BJ (cell line): ENCODE results near the gene THBS4. TPM values are rescaled to one million over a fixed set of nuclear protein-coding genes. Genes with fewer than 3 reads are reported as not detected.
"Not testable (repeated sequence)": the region's sequence is repeated elsewhere in the genome, so short reads cannot be mapped to it uniquely, and the experiment has no call there.

Experiments used
- CTCF ChIA-PET: fragments of 350-600 bp; formaldehyde crosslinking; extraction: SDS; loops from one replicate; lab custom pipeline; 2021; ENCODE audit warnings: antibody characterized with exemption, inconsistent platforms; lab: Yijun Ruan, JAX
- POLR2A ChIA-PET: fragments of 300-600 bp; sonication (Branson Sonifier 250); formaldehyde crosslinking; extraction: SDS; loops from one replicate; lab custom pipeline; 2021; ENCODE audit warnings: antibody characterized with exemption; lab: Charles Lee
- DNase-seq: peaks from one replicate; pipeline ENCODE4 v3.0.0-alpha.2; 2011; ENCODE audit warnings: low read depth
- H3K27me3 ChIP-seq: 2 replicates; pipeline ENCODE4 v1.6.0; 2011; ENCODE audit warnings: low read length; ENCODE audit not compliant: control insufficient read depth, insufficient read depth
- H3K36me3 ChIP-seq: 2 replicates; pipeline ENCODE4 v1.5.1; 2011; ENCODE audit warnings: low read length; ENCODE audit not compliant: control insufficient read depth, insufficient read depth
- H3K4me3 ChIP-seq: 2 replicates; pipeline ENCODE4 v1.5.1; 2011; ENCODE audit warnings: low read depth, mild to moderate bottlenecking, control low read depth, low read length
- polyA plus RNA-seq: library from polyadenylated mRNA; depleted of rRNA; stranded (reverse); fragments of >200 nt; gene quantifications from 2 replicates; pipeline ENCODE4 v1.2.3, GENCODE V29; 2011
- TF ChIP-seq, protein P1 (sequence below): IDR thresholded peaks from 2 replicates; pipeline ENCODE4 v1.5.1; 2011; ENCODE audit warnings: low read depth, mild to moderate bottlenecking, control low read depth, inconsistent platforms, low read length, moderate library complexity; ENCODE audit not compliant: insufficient read depth

Gene THBS4
- polyA plus RNA-seq, 1 experiment, result 0.54 TPM

DNA sequence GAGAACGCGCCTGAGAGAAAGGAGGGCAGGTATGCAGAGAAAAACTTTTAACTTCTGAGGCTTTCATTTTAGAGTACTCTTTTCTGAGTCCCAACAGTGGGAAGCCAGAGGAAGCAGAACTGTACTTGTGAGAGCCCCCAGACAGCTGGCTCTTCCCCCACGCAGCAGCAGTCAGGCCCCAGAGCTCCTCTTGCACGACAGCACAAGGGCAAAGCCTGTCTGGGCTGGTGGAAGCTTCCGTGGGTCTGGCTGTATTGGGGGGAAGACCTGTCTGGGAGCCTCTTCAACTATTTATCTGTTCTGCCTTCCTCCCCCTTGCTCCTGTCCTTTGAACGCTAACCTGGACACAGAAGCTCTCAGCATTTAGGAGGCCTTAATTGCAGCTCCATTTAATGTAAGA is 68.2 kb downstream of the THBS4 start:
- peaks cover 1% of the 10 kb centered on the region for H3K27me3 ChIP-seq
- no peak overlapping the region for H3K4me3 ChIP-seq
- CTCF ChIA-PET, result interaction anchor here (0.9 to 1.6 kb wide), 3 partner anchors 8 to 204 kb away, joined by 3 read pairs; no protein-coding TSS in a partner anchor
- no peak for DNase-seq
- TF ChIP-seq, protein P1, sequence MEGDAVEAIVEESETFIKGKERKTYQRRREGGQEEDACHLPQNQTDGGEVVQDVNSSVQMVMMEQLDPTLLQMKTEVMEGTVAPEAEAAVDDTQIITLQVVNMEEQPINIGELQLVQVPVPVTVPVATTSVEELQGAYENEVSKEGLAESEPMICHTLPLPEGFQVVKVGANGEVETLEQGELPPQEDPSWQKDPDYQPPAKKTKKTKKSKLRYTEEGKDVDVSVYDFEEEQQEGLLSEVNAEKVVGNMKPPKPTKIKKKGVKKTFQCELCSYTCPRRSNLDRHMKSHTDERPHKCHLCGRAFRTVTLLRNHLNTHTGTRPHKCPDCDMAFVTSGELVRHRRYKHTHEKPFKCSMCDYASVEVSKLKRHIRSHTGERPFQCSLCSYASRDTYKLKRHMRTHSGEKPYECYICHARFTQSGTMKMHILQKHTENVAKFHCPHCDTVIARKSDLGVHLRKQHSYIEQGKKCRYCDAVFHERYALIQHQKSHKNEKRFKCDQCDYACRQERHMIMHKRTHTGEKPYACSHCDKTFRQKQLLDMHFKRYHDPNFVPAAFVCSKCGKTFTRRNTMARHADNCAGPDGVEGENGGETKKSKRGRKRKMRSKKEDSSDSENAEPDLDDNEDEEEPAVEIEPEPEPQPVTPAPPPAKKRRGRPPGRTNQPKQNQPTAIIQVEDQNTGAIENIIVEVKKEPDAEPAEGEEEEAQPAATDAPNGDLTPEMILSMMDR, result no peak
- H3K36me3 ChIP-seq, result no peaks in the 10 kb centered on the region
- POLR2A ChIA-PET, result no interaction called here

DNA sequence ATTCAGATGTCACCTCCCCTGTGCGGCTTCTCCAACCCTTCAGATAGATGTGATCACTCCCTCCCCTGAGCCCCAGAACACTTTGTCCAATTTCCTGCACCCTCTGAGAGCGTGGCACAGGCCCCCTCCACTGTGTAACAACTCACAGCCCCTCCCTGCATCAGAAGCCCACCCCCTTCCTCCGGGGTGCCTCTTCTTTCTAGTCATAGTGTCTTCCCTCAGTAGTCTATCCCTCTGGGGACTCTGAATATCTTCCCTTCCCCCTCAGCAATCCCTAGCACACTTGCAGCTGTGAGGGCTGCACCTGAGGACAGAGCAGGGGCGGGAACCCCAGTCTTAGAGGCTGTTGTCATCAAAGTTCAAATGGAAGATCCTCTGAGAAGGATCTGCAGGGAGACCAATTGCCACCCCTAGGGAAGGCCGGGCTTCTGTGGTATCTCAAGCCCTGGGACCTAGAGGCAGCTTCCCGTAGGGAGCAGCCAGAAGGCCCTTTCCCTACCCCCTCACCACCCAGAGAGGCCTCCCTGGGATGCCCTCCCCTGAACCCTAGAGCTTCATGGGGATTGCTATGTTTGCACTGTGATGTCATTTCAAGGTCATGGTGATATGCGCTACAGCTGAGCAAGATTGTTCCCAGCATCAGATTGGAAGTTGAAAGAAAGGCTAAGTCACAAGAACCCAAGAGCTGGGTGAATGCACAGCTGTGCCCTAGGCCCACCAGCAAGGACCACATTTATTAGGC is 70.7 kb downstream of the THBS4 start:
- ChIA-PET CTCF (interaction anchor here (1.0 kb wide), 1 partner anchor 22 kb away, joined by 3 read pairs; no protein-coding TSS in a partner anchor), POLR2A (no interaction called here)
- no peak for DNase-seq
- Histone ChIP-seq H3K27me3 (peaks cover 1% of the 10 kb centered on the region), H3K4me3 (no peak overlapping the region), H3K36me3 (no peaks in the 10 kb centered on the region)
- TF ChIP-seq, protein P1, result no peak

DNA sequence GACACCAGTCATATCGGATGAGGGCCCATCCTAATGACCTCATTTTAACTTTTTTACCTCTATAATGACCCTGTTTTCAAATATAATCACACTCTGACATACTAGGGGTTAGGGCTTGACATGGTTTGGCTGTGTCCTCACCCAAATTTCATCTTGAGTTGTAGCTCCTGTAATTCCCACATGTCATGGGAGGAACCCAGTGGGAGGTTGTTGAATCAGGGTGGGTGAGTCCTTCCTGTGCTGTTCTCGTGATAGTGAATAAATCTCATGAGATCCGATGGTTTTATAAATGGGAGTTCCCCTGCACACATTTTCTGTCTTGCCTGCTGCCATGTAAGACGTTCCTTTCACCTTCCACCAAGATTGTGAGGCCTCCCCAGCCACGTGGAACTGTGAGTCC is 71.8 kb downstream of the THBS4 start:
- Histone ChIP-seq H3K27me3 (peaks cover 1% of the 10 kb centered on the region), H3K36me3 (no peaks in the 10 kb centered on the region), H3K4me3 (no peak overlapping the region)
- DNase-seq, result no peak
- TF ChIP-seq, protein P1, result no peak
- POLR2A ChIA-PET, result no interaction called here
- CTCF ChIA-PET, result no interaction called here

DNA sequence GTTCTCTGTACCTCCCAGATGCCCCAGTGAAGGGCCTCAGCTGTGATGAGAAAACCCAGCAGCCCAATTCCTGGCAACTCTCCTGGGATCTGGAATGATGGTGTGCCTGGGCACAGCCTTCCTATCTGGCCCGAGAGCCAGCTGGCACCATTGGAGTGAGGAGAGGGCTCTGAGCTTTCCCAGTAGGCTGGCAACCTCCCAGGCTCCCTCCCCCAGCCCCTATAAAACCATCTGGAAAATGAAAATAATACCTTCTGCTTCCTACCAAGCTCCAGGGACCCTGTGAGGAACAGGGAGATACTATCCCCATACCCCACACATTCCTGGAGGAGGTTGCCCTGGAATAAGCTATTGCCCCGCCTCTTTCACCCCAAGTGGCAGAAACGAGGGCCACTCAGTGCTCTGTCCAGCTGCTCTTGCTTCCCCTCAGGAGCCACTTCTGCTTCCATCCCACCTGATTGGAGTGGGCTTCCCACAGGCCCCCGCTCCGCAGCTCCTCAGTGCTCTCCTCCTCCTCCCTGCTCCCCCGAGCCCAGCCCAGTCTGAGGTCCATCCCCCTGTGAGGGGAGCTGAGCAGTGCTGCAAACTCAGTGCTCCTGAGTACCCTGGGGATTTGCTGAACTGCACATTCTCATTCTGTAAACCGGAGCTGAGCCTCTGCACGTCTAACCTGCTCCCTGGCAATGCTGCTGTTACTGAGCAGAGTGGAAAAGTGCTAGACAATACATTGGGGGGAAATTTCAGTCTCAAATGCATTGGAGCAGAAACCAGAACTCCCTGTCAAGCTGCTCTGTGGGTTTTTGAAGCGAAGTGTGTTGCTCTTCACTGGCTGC is 74.7 kb downstream of the THBS4 start:
- Histone ChIP-seq H3K27me3 (peaks cover 1% of the 10 kb centered on the region; the same call in 1 of the 2 replicates), H3K4me3 (no peak overlapping the region), H3K36me3 (no peaks in the 10 kb centered on the region)
- no peak for DNase-seq
- ChIA-PET CTCF (interaction anchor here (0.7 to 1.5 kb wide), 3 partner anchors 13 to 149 kb away, joined by 3 read pairs; no protein-coding TSS in a partner anchor), POLR2A (interaction anchor here (0.6 kb wide), 1 partner anchor 146 kb away, joined by 17 read pairs; no protein-coding TSS in a partner anchor)
- TF ChIP-seq, protein P1, result no peak

DNA sequence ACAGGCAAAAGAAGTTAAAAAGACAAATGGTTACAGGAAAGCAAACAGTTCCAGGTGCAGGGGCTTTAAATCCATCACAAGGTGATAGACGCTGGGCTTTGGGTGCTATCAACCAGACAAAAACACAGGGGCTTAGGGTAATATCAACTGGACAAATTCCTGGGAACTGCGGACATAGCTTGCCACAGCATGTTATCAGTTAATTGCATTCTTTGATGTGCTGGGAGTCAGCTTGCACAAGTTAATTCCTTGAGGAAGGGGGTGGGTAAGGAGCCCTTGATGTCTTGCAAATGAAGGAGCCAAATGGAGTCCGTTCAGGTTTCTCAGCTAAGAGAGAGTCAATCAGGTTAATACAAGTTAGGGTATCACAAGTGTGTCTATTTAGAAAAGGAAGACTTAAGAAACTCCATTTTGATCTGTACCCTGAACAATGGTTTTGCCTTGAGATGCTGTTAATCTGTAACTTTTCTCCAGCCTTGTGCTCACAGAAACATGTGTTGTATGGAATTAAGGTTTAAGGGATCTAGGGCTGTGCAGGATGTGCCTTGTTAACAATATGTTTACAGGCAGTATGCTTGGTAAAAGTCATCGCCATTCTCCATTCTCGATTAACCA is 76.3 kb downstream of the THBS4 start:
- POLR2A ChIA-PET, DNase-seq, H3K36me3 ChIP-seq, H3K4me3 ChIP-seq, H3K27me3 ChIP-seq: not testable (repeated sequence)
- CTCF ChIA-PET, result interaction anchor here (1.5 kb wide), 1 partner anchor 12 kb away, joined by 3 read pairs; no protein-coding TSS in a partner anchor
